RCC 7860 (cell line): ENCODE results near the gene INMT.
"Not testable (repeated sequence)": the region's sequence is repeated elsewhere in the genome, so short reads cannot be mapped to it uniquely, and the experiment has no call there.

ENCODE experiments used
- DNase-seq: peaks from one replicate; pipeline ENCODE4 v3.0.0-alpha.2; 2015; ENCODE audit warnings: low spot score
- FAIRE-seq: peaks from 2 replicates; lab custom pipeline; 2012; peaks lifted over from hg19 to GRCh38; lab: Jason Lieb, UNC

INMT gene

GRCh38 chr7:30751696-30752273 is at the start of gene INMT:
TSS of gene INMT (plus strand) at chr7:30752135. CDS start at chr7:30752151, 16 bp downstream.
- no peak for DNase-seq
- no peak for FAIRE-seq

DNA sequence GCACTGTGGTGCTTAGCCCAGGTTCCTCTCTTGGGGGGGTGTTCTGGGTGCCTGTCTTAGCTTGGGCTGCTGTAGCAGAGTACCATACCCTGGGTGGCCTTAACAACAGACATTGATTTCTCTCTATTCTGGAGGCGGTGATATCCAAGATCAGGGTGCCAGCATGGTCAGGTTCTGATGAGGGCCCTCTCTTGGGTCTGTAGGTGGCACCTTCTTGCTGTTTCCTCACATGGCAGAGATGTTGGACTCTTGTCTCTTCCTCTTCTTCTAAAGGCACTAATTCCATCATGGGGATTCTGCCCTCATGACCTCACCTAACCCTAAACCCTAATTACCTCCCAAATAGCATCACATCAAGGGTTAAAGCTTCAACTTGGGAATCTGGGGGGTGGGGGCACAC is 49.7 kb upstream of the INMT start:
- DNase-seq (no peak), FAIRE-seq (no peak)

GRCh38 chr7:30703756-30704155 is 48.2 kb upstream of the INMT start:
- FAIRE-seq (no peak), DNase-seq (no peak)

GRCh38 chr7:30705008-30705407 is 46.9 kb upstream of the INMT start:
- DNase-seq, result no peak
- FAIRE-seq, result no peak

DNA sequence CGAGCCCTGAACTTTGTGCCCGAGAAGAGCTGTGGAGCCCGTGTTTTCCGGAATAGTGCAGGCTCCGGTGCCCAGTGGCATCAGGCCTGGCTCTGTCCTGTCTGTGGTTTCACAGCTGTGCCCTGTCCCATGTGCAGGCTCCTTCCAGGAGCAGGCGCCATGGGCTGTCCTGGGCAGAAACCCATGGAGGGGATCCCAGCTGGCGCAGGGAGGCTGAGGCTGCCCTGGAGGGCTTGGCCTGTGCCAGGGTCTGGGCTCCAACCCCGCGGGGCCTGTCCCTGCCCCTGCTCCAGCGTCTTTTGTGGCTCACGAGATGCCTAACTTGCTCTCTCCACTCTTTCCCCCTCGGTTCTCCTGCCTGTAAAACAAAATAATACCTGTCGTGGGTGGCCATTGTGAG is 46.3 kb upstream of the INMT start:
- FAIRE-seq (no peak), DNase-seq (no peak)

DNA sequence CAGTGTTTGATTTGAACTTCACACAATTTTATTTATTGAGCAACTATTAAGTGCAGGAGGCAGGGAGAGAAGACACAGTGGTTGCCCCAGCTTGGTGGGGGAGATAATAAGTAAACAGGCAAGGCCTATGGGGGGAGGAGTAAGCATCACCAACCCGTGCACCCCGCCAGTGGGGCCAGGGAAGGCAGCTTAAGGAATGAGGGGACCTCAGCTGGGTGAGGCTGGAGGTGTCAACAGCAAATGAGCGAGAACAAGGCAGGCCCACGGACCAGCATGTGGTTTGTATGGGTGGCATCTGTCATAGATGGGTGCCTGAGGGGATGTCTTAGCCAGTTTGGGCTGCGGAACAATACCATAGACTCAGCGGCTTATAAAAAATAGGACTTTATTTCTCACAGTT is 45.6 kb upstream of the INMT start:
- DNase-seq (no peak), FAIRE-seq (no peak)

GRCh38 chr7:30706908-30707307 is 45.0 kb upstream of the INMT start:
- FAIRE-seq (no peak), DNase-seq (no peak)

- DNase-seq, result no peak
- FAIRE-seq, result no peak
Observed at GRCh38 chr7:30707391-30708357, 44.3 kb upstream of the INMT start.

DNA sequence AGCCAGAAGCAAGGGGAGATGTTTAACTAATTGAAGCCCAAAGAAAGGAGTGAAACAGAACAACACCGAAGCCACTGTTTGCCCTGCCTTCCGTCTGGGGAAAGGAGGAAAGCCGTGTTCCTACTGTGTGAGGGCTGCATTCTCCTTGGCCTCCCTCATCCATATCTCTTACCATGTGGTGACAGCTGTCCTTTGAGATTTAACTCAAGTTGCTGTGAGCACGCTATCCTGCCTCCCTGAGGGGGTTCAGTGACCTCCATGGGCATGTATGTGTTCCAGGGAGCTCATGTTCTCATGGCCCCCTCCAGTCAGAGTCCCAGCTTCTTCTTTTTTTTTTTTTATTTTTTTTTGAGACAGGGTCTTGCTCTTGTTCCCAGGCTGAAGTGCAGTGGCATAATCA is 43.5 kb upstream of the INMT start:
- DNase-seq, result no peak

GRCh38 chr7:30708983-30709382 is 43.0 kb upstream of the INMT start:
- DNase-seq (no peak), FAIRE-seq (no peak)

More for the DNA sequence above, 43.5 kb upstream of the INMT start:
- no peak for FAIRE-seq

GRCh38 chr7:30709549-30709948 is 42.4 kb upstream of the INMT start:
- DNase-seq, result no peak
- FAIRE-seq, result no peak

- no peak for DNase-seq
- no peak for FAIRE-seq
Observed at GRCh38 chr7:30710669-30711068, 41.3 kb upstream of the INMT start.

DNA sequence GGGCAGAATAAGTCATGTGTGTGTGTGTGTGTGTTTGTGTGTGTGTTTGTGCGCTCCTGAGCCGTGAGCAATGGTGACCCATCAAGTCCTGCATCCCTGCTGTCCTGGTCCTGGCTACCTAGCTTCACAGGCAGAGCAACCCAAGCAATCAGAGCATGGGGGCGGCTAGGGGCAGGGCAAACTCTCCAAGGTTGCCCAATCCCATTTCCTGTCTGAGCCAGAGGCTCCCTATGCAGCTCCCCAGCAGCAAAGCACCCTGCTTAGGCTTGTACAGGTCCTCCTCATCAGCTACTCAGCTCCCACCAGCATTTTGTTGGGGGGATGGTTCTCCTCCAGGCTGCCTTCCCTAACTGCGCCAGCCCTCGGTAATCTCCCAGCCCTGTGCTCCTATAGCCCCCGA is 38.5 kb upstream of the INMT start:
- DNase-seq, result no peak
- no peak for FAIRE-seq

- no peak for FAIRE-seq
- no peak for DNase-seq
Observed at GRCh38 chr7:30714129-30714528, 37.8 kb upstream of the INMT start.

- DNase-seq, result no peak
- FAIRE-seq, result no peak
Observed at GRCh38 chr7:30717181-30717580, 34.8 kb upstream of the INMT start.

- not testable (repeated sequence) for FAIRE-seq, DNase-seq
Observed at GRCh38 chr7:30719434-30719833, 32.5 kb upstream of the INMT start.

DNA sequence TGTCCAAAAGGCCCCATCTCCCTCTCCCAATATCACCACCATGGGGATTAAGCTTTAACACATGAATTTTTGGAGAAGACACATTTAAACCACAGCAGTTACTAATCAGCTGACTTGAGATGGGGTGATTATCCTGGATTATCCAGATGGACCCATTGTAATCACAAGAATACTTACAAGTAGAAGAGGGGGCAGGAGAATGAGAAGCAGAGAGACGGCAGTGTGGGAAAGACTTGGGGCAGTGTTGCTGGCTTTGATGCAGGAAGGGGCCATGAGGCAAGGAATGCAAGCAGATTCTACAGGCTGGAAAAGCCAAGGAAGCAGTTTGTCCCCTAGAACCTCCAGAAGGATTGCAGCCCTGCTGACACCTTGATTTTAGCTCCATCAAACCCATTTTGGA is 30.7 kb upstream of the INMT start:
- no peak for DNase-seq
- FAIRE-seq, result no peak

- DNase-seq (no peak), FAIRE-seq (no peak)
Observed at GRCh38 chr7:30722187-30722586, 29.7 kb upstream of the INMT start.

GRCh38 chr7:30722671-30723070 is 29.3 kb upstream of the INMT start:
- DNase-seq (no peak), FAIRE-seq (no peak)

GRCh38 chr7:30723776-30724175 is 28.2 kb upstream of the INMT start:
- FAIRE-seq (no peak), DNase-seq (no peak)

GRCh38 chr7:30726296-30727006 is 25.5 kb upstream of the INMT start:
- DNase-seq (no peak), FAIRE-seq (no peak)
